Measurements from ENCODE around the gene OIP5. TPM values are rescaled to one million over a fixed set of nuclear protein-coding genes. Genes with fewer than 3 reads are reported as not detected.
"Not testable (repeated sequence)": the region's sequence is repeated elsewhere in the genome, so short reads cannot be mapped to it uniquely, and the experiment has no call there.

Gene OIP5
- total RNA-seq, 1 donor from 2014 or later, result 0.62 TPM

- no peaks in the 10 kb centered on the region for H3K36me3 Mint-ChIP-seq (ENCODE audit: low read depth)
- no peak overlapping the region for H3K27ac Mint-ChIP-seq
- ChIA-PET CTCF (no interaction called here), POLR2A (interaction anchor here (0.6 to 1.3 kb wide), 3 partner anchors 9 to 827 kb away, joined by 4 to 11 read pairs (median 6); partner anchors contain the start of genes NUSAP1 and OIP5)
- H3K9me3 Mint-ChIP-seq, result no peaks in the 10 kb centered on the region
- no peak overlapping the region for H3K4me3 Mint-ChIP-seq
- H3K4me1 Mint-ChIP-seq, result no peaks in the 10 kb centered on the region
- intact Hi-C loops (cut with micrococcal nuclease), result no loop called here
- no peak for ATAC-seq (ENCODE audit: low read depth)
- no peak for DNase-seq
- TF ChIP-seq CTCF (IDR thresholded peaks at IDR 0.05), result no peak
- no peaks in the 10 kb centered on the region for H3K27me3 Mint-ChIP-seq
Measured at GRCh38 chr15:41323611-41324010, 8.8 kb downstream of the OIP5 start.

GRCh38 chr15:41320805-41321330 lies 11.5 kb downstream of the OIP5 start:
- H3K36me3 Mint-ChIP-seq (ENCODE audit: low read depth); intact Hi-C loops (cut with micrococcal nuclease); H3K9me3 Mint-ChIP-seq; H3K4me1 Mint-ChIP-seq; DNase-seq; H3K27me3 Mint-ChIP-seq; H3K27ac Mint-ChIP-seq; CTCF ChIA-PET; ATAC-seq (ENCODE audit: low read depth); POLR2A ChIA-PET; H3K4me3 Mint-ChIP-seq: not testable (repeated sequence)

- Mint-ChIP-seq H3K4me1 (peaks cover 8% of the 10 kb centered on the region), H3K27me3 (no peaks in the 10 kb centered on the region), H3K27ac (no peak overlapping the region), H3K4me3 (no peak overlapping the region), H3K9me3 (no peaks in the 10 kb centered on the region), H3K36me3 (ENCODE audit: low read depth) (peaks cover 12% of the 10 kb centered on the region)
- DNase-seq (no peak), ATAC-seq (ENCODE audit: low read depth) (no peak)
- CTCF ChIA-PET, result no interaction called here
- TF ChIP-seq CTCF (IDR thresholded peaks at IDR 0.05), result no peak
- intact Hi-C loops (cut with micrococcal nuclease), result no loop called here
- POLR2A ChIA-PET, result interaction anchor here (0.7 to 1.2 kb wide), 2 partner anchors 9 to 18 kb away, joined by 3 to 4 read pairs; no protein-coding TSS in a partner anchor
Measured at GRCh38 chr15:41309226-41309905, 23.0 kb downstream of the OIP5 start.

- ATAC-seq (ENCODE audit: low read depth), result no peak
- no peak for DNase-seq
- ChIA-PET POLR2A (interaction anchor here (0.5 kb wide), 1 partner anchor 26 kb away, joined by 3 read pairs; the partner anchor contains the start of gene NUSAP1), CTCF (no interaction called here)
- no peak overlapping the region for H3K4me3 Mint-ChIP-seq
- H3K27me3 Mint-ChIP-seq, result no peaks in the 10 kb centered on the region
- TF ChIP-seq CTCF (IDR thresholded peaks at IDR 0.05), result no peak
- H3K9me3 Mint-ChIP-seq, result no peaks in the 10 kb centered on the region
- intact Hi-C loops (cut with micrococcal nuclease), result loop anchor here (2.0 kb wide), 1 partner anchor 17 kb away; no protein-coding TSS in a partner anchor
- H3K27ac Mint-ChIP-seq, result no peak overlapping the region
- peaks cover 14% of the 10 kb centered on the region for H3K4me1 Mint-ChIP-seq
- H3K36me3 Mint-ChIP-seq (ENCODE audit: low read depth), result peaks cover 3% of the 10 kb centered on the region
Measured at GRCh38 chr15:41307679-41308078, 24.7 kb downstream of the OIP5 start.

GRCh38 chr15:41304149-41304770 lies 28.1 kb downstream of the OIP5 start:
- intact Hi-C loops (cut with micrococcal nuclease), result no loop called here
- peak overlapping the region; percentile 30 for H3K27ac Mint-ChIP-seq

More at GRCh38 chr15:41304149-41304770, 28.1 kb downstream of the OIP5 start:
- Mint-ChIP-seq H3K4me1 (peaks cover 18% of the 10 kb centered on the region), H3K27me3 (no peaks in the 10 kb centered on the region), H3K9me3 (no peaks in the 10 kb centered on the region), H3K36me3 (ENCODE audit: low read depth) (peaks cover 11% of the 10 kb centered on the region), H3K4me3 (no peak overlapping the region)
- TF ChIP-seq CTCF (IDR thresholded peaks at IDR 0.05), result no peak
- ChIA-PET CTCF (no interaction called here), POLR2A (interaction anchor here (0.6 to 1.6 kb wide), 2 partner anchors 20 to 21 kb away, joined by 4 to 6 read pairs; no protein-coding TSS in a partner anchor)
- ATAC-seq (ENCODE audit: low read depth) (no peak), DNase-seq (no peak)
